Measurements from ENCODE around the gene PVR. TPM values are rescaled to one million over a fixed set of nuclear protein-coding genes. Genes with fewer than 3 reads are reported as not detected.
A peak's percentile ranks its signal among the peaks of the same experiment; 100 is the strongest.
"Not testable (repeated sequence)": the region's sequence is repeated elsewhere in the genome, so short reads cannot be mapped to it uniquely, and the experiment has no call there.

PVR gene
- total RNA-seq, 1 donor from 2014 or later, result 230 TPM

DNA sequence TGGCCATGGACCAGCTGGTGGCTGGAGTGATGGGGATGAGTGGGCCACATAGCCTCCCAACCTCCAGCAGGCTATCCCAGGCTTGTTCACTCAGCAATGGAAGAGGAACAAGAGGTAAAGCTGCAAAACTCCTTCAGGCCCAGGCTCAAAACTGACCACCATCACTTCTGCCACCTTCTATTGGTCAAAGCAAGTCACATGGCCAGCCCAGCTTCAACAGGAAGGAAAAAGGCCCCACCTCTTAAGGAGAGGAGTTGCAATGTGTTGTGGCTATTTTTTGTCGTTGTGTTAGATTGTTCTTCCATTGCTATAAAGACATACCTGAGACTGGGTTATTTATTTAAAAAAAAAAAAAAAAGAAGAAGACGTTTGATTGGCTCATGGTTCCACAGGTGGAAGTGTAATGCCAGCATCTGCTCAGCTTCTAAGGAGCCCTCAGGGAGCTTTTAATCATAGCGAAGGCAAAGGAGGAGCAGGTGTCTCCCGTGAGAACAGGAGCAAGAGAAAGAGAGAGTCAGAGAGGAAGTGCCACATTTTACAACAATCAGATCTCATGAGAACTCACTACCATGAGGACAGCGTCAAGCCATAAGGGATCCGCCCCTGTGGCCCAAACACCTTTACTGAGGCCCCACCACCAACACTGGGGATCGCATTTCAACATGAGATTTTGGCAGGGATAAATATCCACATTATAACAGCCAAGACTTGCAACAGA, 24.9 kb upstream of the PVR start:
- no peak for DNase-seq (ENCODE audit: low read depth)

DNA sequence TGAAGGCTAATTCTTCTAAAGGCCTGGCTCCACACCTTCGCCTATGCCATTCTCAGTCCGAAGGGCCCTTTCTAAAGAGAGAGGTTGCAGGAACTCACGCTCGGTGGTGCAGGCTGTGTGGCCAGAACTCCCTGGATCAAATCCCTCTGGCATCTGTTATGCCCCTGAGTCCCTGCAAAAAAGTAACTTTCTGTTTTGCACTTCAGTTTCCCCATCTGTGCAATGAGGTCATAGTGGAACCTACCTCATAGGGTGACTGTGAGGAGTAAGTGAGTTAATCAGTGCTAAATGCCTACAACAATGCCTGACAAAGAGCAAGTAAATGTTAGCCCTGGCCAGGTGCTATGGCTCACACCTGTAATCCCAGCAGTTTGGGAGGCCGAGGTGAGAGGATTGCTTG, 23.0 kb upstream of the PVR start:
- peak; percentile 75 for DNase-seq (ENCODE audit: low read depth)

DNA sequence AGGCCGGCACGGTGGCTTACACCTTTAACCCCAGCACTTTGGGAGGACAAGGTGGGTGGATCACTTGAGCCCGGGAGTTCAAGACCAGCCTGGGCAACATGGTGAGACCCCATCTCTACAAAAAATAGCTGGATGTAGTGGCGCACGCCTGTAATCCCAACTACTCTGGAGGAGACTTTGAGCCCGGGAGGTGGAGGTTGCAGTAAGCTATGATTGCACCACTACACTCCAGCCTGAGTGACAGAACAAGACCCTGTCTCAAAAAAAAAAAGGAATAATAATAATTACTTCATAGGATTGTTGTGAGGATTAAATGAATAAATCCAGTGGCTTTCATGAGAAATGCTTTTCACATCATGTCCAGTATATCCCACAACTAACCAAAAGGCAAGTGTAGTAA, 22.3 kb upstream of the PVR start:
- DNase-seq (ENCODE audit: low read depth), result no peak

DNA sequence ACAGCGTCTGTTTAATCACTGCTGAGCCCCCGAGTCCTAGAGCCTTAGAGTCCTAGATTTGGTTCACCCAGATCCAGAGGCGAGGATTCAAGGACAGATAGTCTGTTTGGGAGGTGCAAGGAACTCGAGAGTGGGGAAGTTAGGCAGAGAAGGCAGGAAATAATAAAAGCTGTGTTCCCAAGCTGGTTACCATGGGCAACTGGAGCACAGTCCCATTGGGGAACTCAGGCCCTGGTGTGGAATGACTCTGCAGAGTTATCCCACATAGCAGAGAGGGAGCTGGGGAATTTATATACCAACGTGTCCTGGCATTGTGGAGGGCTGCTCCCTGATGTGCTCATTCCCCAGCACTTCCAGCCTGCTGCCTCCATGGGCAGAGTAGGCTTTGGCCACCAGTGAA, 20.6 kb upstream of the PVR start:
- peak; percentile 60 for DNase-seq (ENCODE audit: low read depth)

DNA sequence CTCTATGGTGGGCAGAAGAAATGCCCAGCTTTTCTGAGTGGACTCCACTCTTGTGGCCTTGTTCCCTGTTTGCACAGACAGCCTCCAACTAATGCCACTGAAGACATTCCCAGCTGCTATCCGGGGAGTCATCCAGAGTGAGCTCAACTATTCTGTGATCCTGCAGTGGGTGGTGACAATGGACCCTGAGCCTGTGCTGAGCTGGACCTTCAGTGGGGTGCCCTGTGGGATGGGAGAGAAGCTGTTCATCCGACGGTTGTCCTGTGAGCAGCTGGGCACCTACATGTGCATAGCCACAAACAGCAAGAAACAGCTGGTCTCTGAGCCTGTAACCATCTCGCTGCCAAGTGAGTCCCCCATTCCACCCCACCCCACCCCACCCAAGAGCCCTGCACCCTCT, 20.1 kb upstream of the PVR start:
- no peak for DNase-seq (ENCODE audit: low read depth)

DNA sequence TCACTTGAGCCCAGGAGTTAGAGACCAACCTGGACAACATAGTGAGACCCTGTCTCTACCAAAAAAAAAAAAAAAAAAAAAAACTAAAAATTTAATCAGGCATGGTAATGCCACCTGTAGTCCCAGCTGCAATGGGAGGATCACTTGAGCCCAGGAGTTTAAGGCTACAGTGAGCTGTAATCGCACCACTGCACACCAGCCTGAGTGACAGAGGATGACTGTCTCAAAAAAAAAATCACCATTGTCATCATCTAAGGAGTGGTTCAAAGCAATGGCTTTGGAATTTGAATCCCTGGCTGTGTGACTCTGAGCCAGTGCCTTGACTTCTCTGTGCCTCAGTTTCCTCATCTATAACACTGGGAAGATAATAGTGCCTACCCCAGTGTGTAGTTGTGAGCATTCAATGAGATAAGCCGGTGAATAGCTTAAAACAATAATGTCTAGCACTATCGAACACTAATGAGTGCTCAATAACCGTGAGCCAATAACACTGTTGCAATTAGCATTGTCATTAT, 18.8 kb upstream of the PVR start:
- no peak for DNase-seq (ENCODE audit: low read depth)

DNA sequence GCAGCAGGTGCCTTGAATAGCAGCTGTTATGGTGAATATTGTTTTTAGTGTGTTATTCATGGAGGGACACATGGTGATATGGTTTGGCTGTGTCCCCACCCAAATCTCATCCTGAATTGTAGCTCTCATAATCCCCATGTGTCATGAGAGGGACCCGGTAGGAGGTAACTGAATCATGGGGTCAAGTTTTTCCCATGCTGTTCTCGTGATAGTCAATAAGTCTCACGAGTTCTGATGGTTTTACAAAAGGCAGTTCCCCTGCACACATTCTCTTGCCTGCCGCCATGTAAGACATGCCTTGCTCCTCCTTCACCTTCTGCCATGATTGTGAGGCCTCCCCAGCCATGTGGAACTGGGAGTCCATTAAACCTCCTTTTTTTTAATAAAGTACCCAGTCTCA, 18.1 kb upstream of the PVR start:
- not testable (repeated sequence) for DNase-seq (ENCODE audit: low read depth)

DNA sequence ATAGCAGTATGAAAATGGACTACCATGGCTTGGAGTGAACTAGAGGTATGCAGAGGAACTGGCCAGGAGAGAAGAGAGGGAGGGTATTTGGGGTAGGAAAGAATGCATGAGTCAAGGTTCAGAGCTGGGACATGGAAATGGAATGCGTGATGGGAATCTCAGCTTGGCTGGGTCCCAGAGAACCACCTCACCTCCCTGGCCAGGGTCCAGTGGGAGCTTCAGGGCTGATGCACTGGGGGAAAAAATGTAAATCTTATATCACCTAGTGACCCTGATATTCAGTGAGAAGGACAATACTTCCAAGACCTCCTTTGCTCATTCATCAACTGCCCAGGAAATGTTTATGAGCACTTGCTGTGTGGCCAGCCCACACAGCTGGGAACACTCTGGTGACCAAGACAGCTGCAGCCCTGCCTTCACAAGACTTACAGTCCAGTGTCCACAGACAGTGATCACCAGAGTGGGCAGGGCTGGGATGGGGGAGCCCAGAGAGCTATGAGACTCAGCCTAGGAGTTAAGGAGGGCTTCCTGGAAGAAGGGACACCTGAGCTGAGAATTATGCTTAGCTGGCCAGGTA, 17.6 kb upstream of the PVR start:
- DNase-seq (ENCODE audit: low read depth), result peak; percentile 99

DNA sequence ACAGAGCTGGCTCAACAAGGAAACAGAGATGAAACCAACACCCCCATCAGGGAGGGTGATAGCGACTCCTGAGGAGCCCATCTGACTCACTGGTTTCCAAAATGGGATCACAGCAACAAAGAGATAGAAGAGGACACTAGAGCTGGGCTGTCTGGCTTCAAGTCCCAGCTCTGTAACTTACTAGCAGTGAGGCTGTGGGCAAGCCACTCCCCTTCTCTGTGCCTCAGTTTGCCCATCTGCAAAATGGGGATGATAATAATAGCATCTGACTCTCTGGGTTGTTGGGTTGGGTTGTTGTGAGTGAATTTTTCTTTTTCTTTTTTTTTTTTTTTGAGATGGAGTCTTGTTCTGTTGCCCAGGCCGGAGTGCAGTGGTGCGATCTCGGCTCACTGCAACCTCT, 16.1 kb upstream of the PVR start:
- DNase-seq (ENCODE audit: low read depth), result no peak

DNA sequence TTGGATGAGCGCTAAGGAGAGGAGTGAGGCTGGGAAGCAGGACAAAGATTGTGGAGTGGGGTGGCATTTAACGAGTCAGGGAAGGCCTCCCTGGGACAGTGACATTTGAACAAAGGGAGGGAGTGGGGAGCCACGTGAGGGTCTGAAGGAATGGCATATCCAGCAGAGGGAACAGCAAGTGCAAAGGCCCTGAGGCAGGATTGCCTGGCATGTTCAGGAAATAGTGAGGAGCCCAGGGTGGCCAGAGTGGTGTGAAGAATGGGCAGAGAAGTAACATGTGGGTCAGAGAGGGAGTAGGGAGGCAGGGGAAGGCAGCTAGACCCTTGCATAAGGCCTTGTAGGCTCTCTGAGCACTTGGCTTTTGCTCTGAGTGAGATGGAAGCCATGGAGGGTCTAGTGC, 14.9 kb upstream of the PVR start:
- DNase-seq (ENCODE audit: low read depth), result no peak

DNA sequence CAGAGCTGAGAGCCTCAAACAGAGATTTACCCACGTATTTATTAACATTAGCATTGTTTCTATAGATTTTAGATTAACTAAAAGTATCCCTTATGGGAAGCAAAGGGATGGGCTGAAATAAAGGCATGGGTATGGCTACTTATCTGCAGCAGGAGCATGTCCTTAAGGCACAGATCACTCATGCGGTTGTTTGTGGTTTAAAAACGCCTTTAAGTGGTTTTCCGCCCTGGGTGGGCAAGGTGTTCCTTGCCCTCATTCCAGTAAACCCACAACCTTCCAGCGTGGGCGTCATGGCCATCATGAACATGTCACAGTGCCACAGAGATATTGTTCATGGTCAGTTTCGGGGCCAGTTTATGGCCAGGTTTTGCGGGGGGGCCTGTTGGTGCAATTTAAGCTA, 12.1 kb upstream of the PVR start:
- peak; percentile 57 for DNase-seq (ENCODE audit: low read depth)

DNA sequence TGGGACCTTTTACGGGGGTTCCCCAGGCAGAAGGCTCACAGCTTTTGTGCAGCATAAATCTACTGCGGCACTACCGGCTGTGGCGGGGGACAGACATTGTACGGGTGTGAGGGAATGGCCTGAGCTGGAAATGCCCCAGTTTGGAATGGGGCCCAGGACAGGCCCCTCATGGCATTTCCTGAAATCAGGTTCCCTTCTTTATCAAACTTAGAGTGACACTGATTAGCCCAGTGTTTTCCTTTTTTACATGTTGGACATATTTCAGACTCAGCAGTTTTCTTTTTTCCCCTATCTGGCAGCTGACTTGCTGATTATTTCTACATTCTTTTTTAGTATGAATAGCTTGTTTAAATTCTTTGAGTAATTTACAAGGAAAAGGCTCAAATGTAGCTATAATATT, 9.7 kb upstream of the PVR start:
- DNase-seq (ENCODE audit: low read depth), result not testable (repeated sequence)

DNA sequence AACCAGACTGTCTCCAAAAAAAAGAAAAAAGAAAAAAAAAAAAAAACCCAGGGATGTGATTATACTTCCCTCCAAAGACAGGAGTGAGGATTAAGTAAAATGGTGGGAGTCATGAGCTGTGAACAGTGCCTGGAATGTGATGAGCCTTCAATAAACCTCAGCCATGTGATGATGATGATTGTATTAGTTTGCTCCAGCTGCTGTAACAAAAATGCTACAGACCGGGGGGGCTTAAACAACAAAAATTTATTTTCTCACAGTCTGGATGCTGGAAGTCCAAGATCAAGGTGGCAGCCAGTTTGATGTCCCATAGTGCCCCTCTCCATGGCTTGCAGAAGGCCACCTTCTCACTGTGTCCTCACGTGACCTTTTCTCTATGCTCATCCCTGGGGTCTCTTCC, 8.9 kb upstream of the PVR start:
- no peak for DNase-seq (ENCODE audit: low read depth)

DNA sequence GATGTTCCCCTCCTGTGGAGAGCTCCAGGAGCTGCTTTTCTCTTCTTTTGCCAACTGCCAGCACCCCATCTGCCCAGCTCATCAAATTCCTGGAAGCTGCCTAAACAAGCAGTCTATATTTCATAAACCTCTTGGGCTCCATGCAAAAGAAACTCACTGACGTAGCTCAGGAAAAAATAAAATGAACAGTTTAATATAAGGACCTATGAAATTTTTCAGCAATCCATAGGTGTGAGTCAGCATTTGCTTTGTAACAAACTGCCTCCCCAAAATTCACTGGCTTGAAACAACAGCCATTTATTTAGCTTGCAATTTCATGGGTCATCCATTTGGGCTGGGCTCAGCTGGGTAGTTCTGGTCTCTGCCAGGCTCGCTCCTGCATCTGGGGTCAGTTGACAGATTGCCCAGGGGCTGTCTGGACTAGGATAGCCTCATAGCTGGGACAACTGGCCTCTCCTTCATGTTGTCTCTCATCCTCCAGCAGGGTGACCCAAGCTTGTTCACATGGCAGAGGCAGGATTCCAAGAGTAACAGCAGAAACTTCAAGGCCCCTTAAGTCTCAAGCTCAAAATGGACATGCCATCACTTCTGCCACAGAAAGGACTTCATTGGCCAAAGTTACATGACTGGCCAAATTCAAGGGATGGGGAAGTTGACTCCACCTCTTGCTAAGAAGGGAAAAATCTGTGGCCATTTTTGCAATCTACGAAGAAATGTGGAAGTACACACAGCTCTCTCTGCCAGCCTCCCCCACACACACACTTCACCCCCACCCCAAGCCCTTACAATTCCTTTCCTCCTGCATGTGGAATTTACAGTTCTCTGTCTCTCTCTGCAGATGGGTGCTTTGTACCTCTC, 7.9 kb upstream of the PVR start:
- peak; percentile 72 for DNase-seq (ENCODE audit: low read depth)

DNA sequence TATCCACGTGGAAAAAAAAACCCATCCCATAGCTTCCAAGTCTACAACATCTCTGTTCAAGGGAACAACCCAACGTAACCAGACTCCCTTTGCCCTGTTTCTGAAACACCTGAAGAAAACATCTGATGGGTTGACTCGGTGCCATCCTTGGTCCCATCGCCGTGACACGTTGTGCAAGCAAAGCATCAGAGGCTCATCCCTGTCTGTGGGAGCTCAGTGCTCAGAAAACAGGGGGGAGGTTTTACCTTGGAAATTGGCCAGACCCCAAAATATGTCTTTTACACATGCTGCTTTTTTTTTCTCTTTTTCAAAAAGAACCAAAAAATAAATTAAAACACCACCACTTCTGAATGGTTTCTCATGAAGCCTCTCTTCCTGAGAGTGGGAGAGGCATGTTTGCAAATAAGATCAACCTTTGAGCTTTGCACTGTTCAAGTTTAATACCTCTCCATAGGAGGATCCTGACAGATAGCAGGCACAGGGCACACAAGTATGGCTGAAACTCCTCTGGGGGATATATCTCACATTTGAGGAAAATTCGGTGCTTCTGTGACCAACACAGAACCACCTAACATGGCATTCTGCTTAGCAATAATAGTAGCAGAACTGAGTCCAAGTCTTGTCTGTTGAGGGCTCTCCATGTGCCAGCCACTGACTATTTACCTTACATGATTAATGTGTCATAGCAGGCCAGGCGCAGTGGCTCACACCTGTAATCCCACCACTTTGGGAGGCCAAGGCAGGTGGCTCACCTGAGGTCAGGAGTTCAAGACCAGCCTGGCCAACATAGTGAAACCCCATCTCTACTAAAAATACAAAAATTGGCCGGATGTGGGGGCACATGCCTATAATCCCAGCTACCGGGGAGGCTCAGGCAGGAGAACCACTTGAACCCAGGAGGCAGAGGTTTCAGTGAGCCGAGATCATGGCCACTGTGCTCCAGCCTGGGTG, 7.0 kb upstream of the PVR start:
- no peak for DNase-seq (ENCODE audit: low read depth)

DNA sequence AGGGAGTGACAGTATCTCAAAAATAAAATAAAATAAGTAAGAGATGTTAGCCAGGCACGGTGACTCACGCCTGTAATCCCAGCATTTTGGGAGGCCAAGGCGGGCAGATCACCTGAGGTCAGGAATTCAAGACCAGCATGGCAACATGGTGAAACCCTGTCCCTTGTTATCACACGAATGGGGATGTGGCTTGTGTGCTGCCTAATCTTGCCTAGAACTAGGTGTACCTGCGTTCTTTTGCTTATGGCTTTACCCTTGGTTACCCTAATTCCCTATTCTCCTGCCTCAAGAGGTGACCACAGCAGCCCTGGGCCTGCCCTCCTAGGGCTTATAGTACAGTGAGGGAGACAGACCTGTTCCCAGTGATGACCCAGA, 6.3 kb upstream of the PVR start:
- no peak for DNase-seq (ENCODE audit: low read depth)

DNA sequence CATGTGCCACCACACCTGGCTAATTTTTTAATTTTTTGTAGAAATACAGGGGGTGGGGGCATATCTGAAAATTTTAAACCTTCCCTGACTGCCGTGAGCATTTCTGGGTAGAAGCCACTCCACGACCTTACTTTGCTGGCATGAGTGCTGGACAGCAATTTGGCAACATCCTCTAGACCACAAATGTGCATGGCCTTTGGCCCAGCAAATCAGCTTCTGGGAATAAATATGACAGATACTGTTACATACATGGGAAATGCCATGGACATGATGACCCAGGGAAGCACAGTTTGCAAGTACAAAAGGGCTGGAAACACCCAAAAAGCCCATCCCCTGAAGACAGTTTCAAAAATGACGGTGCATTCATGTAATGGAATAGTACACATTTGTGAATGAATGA, 3.2 kb upstream of the PVR start:
- peak; percentile 57 for DNase-seq (ENCODE audit: low read depth)

DNA sequence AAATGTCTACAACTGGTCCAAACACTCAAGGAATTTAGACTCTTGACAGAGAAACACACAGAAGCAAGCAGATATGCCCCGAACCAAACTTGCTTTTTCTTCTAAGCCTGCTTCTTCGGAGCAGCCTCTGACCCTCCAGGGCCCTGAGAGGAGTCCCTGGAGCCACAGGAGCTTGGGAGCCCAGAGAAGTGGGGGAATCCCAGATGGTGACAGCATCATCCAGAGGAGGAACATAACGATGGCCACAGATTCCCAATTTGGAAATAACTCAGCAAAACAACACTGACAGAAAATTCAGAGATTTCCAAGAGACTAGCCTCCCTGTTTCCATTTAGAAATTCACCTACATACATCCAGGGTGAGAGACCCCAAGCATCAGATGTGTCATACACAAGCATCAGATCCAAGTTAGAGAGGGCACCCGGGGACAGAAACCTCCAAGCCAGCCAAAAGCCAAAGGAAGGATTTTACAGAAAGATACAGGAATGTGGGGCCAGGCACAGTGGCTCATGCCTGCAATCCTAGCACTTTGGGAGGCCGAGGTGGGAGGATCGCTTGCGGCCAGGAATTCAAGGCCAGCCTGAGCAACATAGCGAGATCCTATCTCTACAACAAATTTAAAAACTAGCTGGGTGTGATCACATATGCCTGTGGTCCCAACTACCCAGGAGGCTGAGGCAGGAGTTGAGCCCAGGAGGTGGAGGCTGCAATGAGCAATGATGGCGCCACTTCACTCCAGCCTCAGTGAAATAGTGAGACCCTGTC, 2.0 kb upstream of the PVR start:
- no peak for DNase-seq (ENCODE audit: low read depth)

DNA sequence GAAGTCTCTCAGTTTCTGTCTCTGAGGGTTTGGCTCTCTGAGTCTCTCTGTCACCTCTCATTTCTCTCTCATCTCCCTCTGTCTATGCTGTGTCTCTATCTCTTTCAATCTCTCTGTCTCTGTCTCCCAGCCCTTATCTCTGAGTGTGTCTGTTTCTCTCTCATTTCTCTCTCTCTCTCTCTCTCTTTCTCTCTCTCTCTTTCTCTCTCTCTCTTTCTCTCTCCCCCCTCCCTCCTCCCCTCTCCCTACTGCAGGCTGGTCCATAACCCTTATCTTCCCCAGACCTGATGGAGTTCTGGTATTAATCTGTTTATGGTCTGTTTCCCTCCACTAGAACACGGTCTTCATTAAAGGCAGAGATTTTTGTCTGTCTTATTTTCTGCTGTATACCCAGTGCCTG, 1.3 kb upstream of the PVR start:
- DNase-seq (ENCODE audit: low read depth), result no peak

DNA sequence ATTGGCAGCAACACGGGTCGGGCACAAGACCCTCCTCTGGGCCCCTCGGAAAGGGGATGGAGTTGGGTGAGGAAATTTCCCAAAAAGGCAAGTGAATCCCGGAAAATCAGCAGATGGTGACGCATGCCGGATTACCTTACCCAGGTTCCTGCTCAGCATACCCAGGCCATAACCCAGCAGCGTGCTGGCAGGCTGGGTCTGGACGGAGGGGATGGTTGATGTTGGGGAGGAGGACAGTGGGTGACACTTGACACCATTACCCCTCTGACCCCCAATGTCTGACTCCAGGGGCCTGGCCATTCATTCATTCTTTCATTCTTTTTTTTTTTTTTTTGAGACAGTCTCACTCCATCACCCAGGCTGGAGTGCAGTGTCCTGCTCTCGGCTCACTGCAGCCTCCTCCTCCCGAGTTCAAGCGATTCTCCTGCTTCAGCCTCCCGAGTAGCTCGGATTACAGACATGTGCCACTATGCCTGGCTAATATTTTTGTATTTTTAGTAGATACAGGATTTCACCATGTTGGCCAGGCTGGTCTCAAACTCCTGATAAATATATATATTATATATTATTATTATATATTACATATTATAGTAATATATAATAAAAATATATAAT, 799 bp downstream of the PVR start:
- peak; percentile 53 for DNase-seq (ENCODE audit: low read depth)

Measured in renal cortical epithelial cell (primary cell).